CD14-positive monocyte (primary cell): ENCODE results near the gene CDC14A. TPM values are rescaled to one million over a fixed set of nuclear protein-coding genes. Genes with fewer than 3 reads are reported as not detected.

Source experiments
- DNase-seq, 3 donors: peaks; one replicate each; pipeline ENCODE4 v3.0.0-alpha.2; 2011 to 2022
- H2AFZ ChIP-seq: 2 replicates; pipeline ENCODE4 v1.6.0; 2012; ENCODE audit warnings: mild to moderate bottlenecking, low read depth, low read length, inconsistent platforms; ENCODE audit not compliant: insufficient read depth, poor library complexity, severe bottlenecking
- H3K27ac ChIP-seq, 2 donors: 1 replicate in 1 of 2; 2 replicates in 1 of 2; pipeline ENCODE4 v1.5.1; 2012 to 2013; ENCODE audit warnings: low read length in 2 of 2, control low read depth in 1 of 2, inconsistent platforms in 1 of 2, low read depth in 1 of 2, mild to moderate bottlenecking in 1 of 2
- H3K27me3 ChIP-seq, 2 donors: one replicate each; pipeline versions ENCODE4 v1.6.0 to v1.6.1; 2011 to 2013; ENCODE audit warnings: low read length in 2 of 2; ENCODE audit not compliant: control insufficient read depth in 2 of 2, insufficient read depth in 2 of 2
- H3K36me3 ChIP-seq, 2 donors: replicated peaks in 1 of 2; 1 replicate in 1 of 2; 2 replicates in 1 of 2; pipeline versions ENCODE4 v1.5.1 to v1.6.1; 2012 to 2013; ENCODE audit warnings: low read length in 2 of 2, control low read depth in 1 of 2, inconsistent platforms in 1 of 2, mild to moderate bottlenecking in 1 of 2; ENCODE audit not compliant: insufficient read depth in 2 of 2, control insufficient read depth in 1 of 2
- H3K4me1 ChIP-seq, 2 donors: 1 replicate in 1 of 2; 2 replicates in 1 of 2; pipeline versions ENCODE4 v1.5.1 to v1.6.1; 2012 to 2013; ENCODE audit warnings: low read length in 2 of 2, control low read depth in 1 of 2, inconsistent platforms in 1 of 2, mild to moderate bottlenecking in 1 of 2, moderate library complexity in 1 of 2; ENCODE audit not compliant: insufficient read depth in 2 of 2, control insufficient read depth in 1 of 2
- H3K4me2 ChIP-seq: replicated peaks from 2 replicates; pipeline ENCODE3; 2012; ENCODE audit warnings: low read length, moderate library complexity, mild to moderate bottlenecking; ENCODE audit not compliant: poor library complexity, severe bottlenecking; ENCODE audit errors: extremely low read depth
- H3K4me3 ChIP-seq, 3 experiments: fragments of 200-600 bp in 1 of 3; sonication (generic) in 1 of 3; replicated peaks in 1 of 3; 1 replicate in 2 of 3; 2 replicates in 1 of 3; pipeline ENCODE4 v1.5.1; 2011 to 2013; ENCODE audit warnings: low read length in 3 of 3, mild to moderate bottlenecking in 3 of 3, control low read depth in 2 of 3, low read depth in 2 of 3, inconsistent platforms in 1 of 3, moderate library complexity in 1 of 3
- H3K79me2 ChIP-seq: 2 replicates; pipeline ENCODE4 v1.6.0; 2012; ENCODE audit warnings: mild to moderate bottlenecking, control low read depth, inconsistent platforms, low read length, moderate library complexity; ENCODE audit not compliant: insufficient read depth
- H3K9ac ChIP-seq: 2 replicates; pipeline ENCODE4 v1.6.0; 2017; ENCODE audit warnings: low read length, mild to moderate bottlenecking; ENCODE audit not compliant: insufficient read depth, poor library complexity, severe bottlenecking
- H3K9me3 ChIP-seq, 2 donors: replicated peaks in 1 of 2; 1 replicate in 1 of 2; 2 replicates in 1 of 2; pipeline versions ENCODE4 v1.5.1 to v1.6.1; 2012 to 2013; ENCODE audit warnings: low read length in 2 of 2, control low read depth in 1 of 2; ENCODE audit not compliant: control insufficient read depth in 1 of 2, insufficient read depth in 1 of 2
- H4K20me1 ChIP-seq: 2 replicates; pipeline ENCODE4 v1.6.0; 2012; ENCODE audit warnings: mild to moderate bottlenecking, low read length, control low read depth, moderate library complexity; ENCODE audit not compliant: insufficient read depth
- H3K27ac Mint-ChIP-seq, 7 donors: one replicate each; pipeline ENCODE4 v1.8.0; 2020; ENCODE audit warnings: mild to moderate bottlenecking in 7 of 7, mixed read lengths in 7 of 7, moderate library complexity in 6 of 7, inconsistent platforms in 2 of 7
- H3K27me3 Mint-ChIP-seq, 3 donors: one replicate each; pipeline ENCODE4 v1.8.0; 2021 to 2022; ENCODE audit warnings: low read depth in 3 of 3, mild to moderate bottlenecking in 3 of 3, mixed read lengths in 3 of 3, moderate library complexity in 3 of 3, inconsistent platforms in 1 of 3
- H3K36me3 Mint-ChIP-seq, 2 donors: one replicate each; pipeline ENCODE4 v1.8.0; 2020; ENCODE audit warnings: mixed read lengths in 2 of 2, inconsistent platforms in 1 of 2, mild to moderate bottlenecking in 1 of 2
- H3K4me1 Mint-ChIP-seq: one replicate; pipeline ENCODE4 v1.8.0; 2020; ENCODE audit warnings: mild to moderate bottlenecking, mixed read lengths
- H3K4me3 Mint-ChIP-seq, 2 donors: one replicate each; pipeline ENCODE4 v1.8.0; 2020; ENCODE audit warnings: mild to moderate bottlenecking in 2 of 2, mixed read lengths in 2 of 2, moderate library complexity in 1 of 2
- H3K9me3 Mint-ChIP-seq, 7 donors: one replicate each; pipeline ENCODE4 v1.8.0; 2020 to 2022; ENCODE audit warnings: mixed read lengths in 7 of 7, mild to moderate bottlenecking in 6 of 7, moderate library complexity in 6 of 7, inconsistent platforms in 2 of 7
- WGBS: methylation state at CpG from one replicate; pipeline ENCODE4 v1.1.5; 2013; ENCODE audit warnings: missing lambda C conversion rate; ENCODE audit not compliant: insufficient coverage; 5-methylcytosine and 5-hydroxymethylcytosine counted together
- intact Hi-C, 2 donors: fragments of 100-400 bp; cut with micrococcal nuclease; formaldehyde crosslinking; loops; one replicate each; pipeline versions ENCODE4 v1.15.0 to v1.15.1; 2023
- polyA plus RNA-seq, 3 donors: library from polyadenylated mRNA; depleted of rRNA in 1 of 3; unstranded in 2 of 3; stranded (reverse) in 1 of 3; fragments of 300-500 nt in 2 of 3; fragments of >200 nt in 1 of 3; fragmentation: Illumina TruSeq in 2 of 3; gene quantifications; 1 replicate in 2 of 3; 2 replicates in 1 of 3; pipeline ENCODE4 v1.2.3, GENCODE V29; 2012 to 2021
- TF ChIP-seq, protein P1 (sequence below): fragments of 200-600 bp; IDR thresholded peaks from one replicate; pipeline ENCODE4 v1.8.0; 2022; ENCODE audit warnings: antibody characterized with exemption, mild to moderate bottlenecking

Gene CDC14A
- polyA plus RNA-seq, 3 donors: 4.2 to 9.2 (median 6.1) TPM

DNA sequence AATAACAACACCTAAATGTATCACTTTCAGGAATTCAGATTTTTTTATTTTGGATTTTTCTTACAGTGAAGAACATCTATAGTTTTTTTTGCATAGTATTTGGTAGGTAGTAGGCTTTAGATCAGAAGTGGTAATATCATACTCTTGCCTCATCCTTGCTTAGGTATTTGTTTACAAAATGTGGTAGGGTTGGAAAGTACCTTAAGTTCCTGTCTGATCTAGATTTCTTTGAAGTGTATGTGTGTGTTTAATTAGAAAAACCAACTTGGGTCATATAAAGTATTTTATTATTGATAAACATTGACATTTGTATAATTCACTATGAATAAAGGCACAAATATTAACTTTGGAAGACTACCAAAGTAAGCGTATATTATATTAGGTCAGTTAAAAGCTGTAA lies 100.3 kb downstream of the CDC14A start:
- H3K4me1 Mint-ChIP-seq: peaks cover 10% of the 10 kb centered on the region
- H3K4me3 Mint-ChIP-seq: no peak overlapping the region
- no peak overlapping the region for H3K27ac Mint-ChIP-seq
- DNase-seq: no peak
- TF ChIP-seq, protein P1, sequence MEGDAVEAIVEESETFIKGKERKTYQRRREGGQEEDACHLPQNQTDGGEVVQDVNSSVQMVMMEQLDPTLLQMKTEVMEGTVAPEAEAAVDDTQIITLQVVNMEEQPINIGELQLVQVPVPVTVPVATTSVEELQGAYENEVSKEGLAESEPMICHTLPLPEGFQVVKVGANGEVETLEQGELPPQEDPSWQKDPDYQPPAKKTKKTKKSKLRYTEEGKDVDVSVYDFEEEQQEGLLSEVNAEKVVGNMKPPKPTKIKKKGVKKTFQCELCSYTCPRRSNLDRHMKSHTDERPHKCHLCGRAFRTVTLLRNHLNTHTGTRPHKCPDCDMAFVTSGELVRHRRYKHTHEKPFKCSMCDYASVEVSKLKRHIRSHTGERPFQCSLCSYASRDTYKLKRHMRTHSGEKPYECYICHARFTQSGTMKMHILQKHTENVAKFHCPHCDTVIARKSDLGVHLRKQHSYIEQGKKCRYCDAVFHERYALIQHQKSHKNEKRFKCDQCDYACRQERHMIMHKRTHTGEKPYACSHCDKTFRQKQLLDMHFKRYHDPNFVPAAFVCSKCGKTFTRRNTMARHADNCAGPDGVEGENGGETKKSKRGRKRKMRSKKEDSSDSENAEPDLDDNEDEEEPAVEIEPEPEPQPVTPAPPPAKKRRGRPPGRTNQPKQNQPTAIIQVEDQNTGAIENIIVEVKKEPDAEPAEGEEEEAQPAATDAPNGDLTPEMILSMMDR: no peak
- Histone ChIP-seq H3K27me3 (no peaks in the 10 kb centered on the region), H3K36me3 (peaks cover 12 to 53% of the 10 kb centered on the region in 2 donors), H3K27ac (no peak overlapping the region), H3K79me2 (no peaks in the 10 kb centered on the region), H2AFZ (no peak overlapping the region), H4K20me1 (no peaks in the 10 kb centered on the region), H3K4me1 (peaks cover 0 to 4% of the 10 kb centered on the region in 2 donors), H3K4me2 (no peak overlapping the region), H3K9ac (no peak overlapping the region), H3K4me3 (no peak overlapping the region), H3K9me3 (no peaks in the 10 kb centered on the region)
- peaks cover 0 to 2% (median 0%) of the 10 kb centered on the region in 7 donors for H3K9me3 Mint-ChIP-seq
- H3K36me3 Mint-ChIP-seq: peaks cover 34 to 41% of the 10 kb centered on the region in 2 donors
- intact Hi-C loops: no loop called here
- WGBS: no CpG with 5 or more reads among the region's 1 CpG
- no peaks in the 10 kb centered on the region for H3K27me3 Mint-ChIP-seq

DNA sequence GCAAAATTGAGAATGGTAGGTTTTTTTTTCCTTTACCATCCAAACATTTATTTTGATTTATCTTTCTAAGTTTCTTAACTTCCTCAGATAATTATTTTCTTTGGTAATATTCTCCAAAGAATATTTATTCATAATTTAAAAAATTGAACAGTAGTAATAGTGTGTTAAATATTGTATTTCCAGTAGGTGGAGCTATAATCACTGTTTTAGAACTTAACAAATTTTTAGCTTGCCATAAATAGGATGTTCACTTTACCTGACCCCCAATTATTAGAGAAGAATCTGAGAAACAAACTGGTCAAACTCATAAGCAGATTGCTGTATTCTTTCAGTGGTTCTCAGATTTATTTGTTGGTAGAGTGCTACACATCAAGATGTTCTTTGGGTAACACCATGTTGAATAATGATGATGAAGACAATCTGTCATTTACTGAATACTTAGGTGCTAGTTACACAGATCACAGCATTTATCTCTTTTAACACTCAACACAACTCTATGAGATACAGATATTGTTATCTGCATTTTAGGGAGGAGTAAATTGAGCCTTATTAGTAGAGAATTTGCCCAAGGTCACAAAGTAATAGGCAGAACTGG lies 103.3 kb downstream of the CDC14A start:
- Histone ChIP-seq H3K36me3 (peaks cover 5 to 28% of the 10 kb centered on the region in 2 donors), H2AFZ (no peak overlapping the region), H3K27ac (no peak overlapping the region), H3K4me2 (no peak overlapping the region), H3K9ac (no peak overlapping the region), H3K4me1 (no peaks in the 10 kb centered on the region), H4K20me1 (no peaks in the 10 kb centered on the region), H3K79me2 (no peaks in the 10 kb centered on the region), H3K27me3 (no peaks in the 10 kb centered on the region), H3K4me3 (no peak overlapping the region), H3K9me3 (no peaks in the 10 kb centered on the region)
- no peaks in the 10 kb centered on the region for H3K27me3 Mint-ChIP-seq
- no peak overlapping the region for H3K4me3 Mint-ChIP-seq
- H3K4me1 Mint-ChIP-seq: peaks cover 4% of the 10 kb centered on the region
- intact Hi-C loops: loop anchor here in 1 of 2 donors (5.0 kb wide), 1 partner anchor 648 kb away; no protein-coding TSS in a partner anchor
- H3K9me3 Mint-ChIP-seq: no peaks in the 10 kb centered on the region
- H3K36me3 Mint-ChIP-seq: peaks cover 17 to 22% of the 10 kb centered on the region in 2 donors
- TF ChIP-seq, protein P1: peak; percentile 83
- no peak overlapping the region for H3K27ac Mint-ChIP-seq
- peak in 1 of 3 donors; percentile 13 for DNase-seq
